ENCODE measurements around the gene SHOX. TPM values are rescaled to one million over a fixed set of nuclear protein-coding genes. Genes with fewer than 3 reads are reported as not detected.
"Not testable (repeated sequence)": the region's sequence is repeated elsewhere in the genome, so short reads cannot be mapped to it uniquely, and the experiment has no call there.

Gene SHOX
- total and polyA plus RNA-seq, 10 of the 15 experiments (the other 5 are each of a cell fraction or from before 2014, with no cell fraction given): 0.42 TPM; not detected in 9

DNA sequence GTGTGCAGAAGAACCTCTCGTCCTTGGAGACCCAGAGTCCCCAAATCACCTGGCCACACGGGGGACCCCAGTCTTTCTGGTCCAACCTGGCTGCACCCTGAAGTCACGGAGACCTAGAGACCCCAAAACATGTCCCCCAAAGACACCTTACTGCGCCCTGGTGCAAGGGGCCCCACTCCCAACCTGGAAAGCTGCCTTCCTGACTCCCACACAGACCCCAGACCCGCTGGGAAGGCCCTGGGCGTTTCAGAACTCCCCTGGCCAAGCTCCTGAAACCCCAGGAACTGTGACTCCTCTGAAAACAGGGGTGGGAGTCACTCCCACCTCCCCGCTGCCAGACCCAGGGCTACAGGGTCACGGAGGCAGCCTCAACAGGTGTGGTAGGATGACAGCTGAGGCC is 12.7 kb upstream of the SHOX start (continued):
- TF ChIP-seq, protein P1, sequence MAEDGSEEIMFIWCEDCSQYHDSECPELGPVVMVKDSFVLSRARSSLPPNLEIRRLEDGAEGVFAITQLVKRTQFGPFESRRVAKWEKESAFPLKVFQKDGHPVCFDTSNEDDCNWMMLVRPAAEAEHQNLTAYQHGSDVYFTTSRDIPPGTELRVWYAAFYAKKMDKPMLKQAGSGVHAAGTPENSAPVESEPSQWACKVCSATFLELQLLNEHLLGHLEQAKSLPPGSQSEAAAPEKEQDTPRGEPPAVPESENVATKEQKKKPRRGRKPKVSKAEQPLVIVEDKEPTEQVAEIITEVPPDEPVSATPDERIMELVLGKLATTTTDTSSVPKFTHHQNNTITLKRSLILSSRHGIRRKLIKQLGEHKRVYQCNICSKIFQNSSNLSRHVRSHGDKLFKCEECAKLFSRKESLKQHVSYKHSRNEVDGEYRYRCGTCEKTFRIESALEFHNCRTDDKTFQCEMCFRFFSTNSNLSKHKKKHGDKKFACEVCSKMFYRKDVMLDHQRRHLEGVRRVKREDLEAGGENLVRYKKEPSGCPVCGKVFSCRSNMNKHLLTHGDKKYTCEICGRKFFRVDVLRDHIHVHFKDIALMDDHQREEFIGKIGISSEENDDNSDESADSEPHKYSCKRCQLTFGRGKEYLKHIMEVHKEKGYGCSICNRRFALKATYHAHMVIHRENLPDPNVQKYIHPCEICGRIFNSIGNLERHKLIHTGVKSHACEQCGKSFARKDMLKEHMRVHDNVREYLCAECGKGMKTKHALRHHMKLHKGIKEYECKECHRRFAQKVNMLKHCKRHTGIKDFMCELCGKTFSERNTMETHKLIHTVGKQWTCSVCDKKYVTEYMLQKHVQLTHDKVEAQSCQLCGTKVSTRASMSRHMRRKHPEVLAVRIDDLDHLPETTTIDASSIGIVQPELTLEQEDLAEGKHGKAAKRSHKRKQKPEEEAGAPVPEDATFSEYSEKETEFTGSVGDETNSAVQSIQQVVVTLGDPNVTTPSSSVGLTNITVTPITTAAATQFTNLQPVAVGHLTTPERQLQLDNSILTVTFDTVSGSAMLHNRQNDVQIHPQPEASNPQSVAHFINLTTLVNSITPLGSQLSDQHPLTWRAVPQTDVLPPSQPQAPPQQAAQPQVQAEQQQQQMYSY (CRISPR knock-in tag; IDR thresholded peaks at IDR 0.05): no peak
- TF ChIP-seq ASH2L (IDR thresholded peaks at IDR 0.05; ENCODE audit: borderline replicate concordance, low read depth) (no peak), BACH1 (IDR thresholded peaks at IDR 0.05; ENCODE audit: borderline replicate concordance) (no peak), PAX8 (IDR thresholded peaks at IDR 0.05) (no peak)
- TF ChIP-seq, protein P2, sequence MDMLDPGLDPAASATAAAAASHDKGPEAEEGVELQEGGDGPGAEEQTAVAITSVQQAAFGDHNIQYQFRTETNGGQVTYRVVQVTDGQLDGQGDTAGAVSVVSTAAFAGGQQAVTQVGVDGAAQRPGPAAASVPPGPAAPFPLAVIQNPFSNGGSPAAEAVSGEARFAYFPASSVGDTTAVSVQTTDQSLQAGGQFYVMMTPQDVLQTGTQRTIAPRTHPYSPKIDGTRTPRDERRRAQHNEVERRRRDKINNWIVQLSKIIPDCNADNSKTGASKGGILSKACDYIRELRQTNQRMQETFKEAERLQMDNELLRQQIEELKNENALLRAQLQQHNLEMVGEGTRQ (IDR thresholded peaks at IDR 0.05; ENCODE audit: borderline replicate concordance, low read depth, low read length): no peak

DNA sequence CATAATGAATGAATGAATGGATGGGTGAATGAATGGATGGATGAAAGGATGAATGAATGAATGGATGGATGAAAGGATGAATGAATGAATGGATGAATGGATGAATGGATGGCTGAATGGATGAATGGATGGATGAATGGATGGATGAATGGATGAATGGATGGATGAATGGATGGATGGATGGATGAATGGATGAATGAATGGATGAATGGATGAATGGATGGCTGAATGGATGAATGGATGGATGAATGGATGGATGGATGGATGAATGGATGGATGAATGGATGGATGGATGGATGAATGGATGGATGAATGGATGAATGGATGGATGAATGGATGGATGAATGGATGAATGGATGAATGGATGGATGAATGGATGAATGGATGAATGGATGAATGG is 12.3 kb upstream of the SHOX start:
- CTCF ChIA-PET; H4K20me1 ChIP-seq (ENCODE audit: control insufficient read depth, insufficient read depth); H3K9ac ChIP-seq (ENCODE audit: control insufficient read depth, insufficient read depth, low read length); H3K27ac ChIP-seq (ENCODE audit: control insufficient read depth, insufficient read depth); POLR2A ChIA-PET; H3K4me3 ChIP-seq; H3K4me2 ChIP-seq (ENCODE audit: control insufficient read depth, insufficient read depth); H3K36me3 ChIP-seq (ENCODE audit: control insufficient read depth in 2 of 2, insufficient read depth in 2 of 2, low read length in 1 of 2); DNase-seq (ENCODE audit: low read depth, low spot score); SMC1A ChIA-PET (ENCODE audit: uncharacterized antibody, unreplicated experiment); H3K9me3 ChIP-seq (replicated peaks; ENCODE audit: control insufficient read depth, insufficient read depth, low read length); H3K27me3 ChIP-seq (replicated peaks in 1 of 2; ENCODE audit: control insufficient read depth in 2 of 2, insufficient read depth in 2 of 2, low read length in 1 of 2); ATAC-seq; H3K4me1 ChIP-seq (ENCODE audit: control insufficient read depth, insufficient read depth, low read length); in situ Hi-C loops (cut with MboI); BruUV-seq (replicated peaks); FAIRE-seq; RAD21 ChIA-PET (ENCODE audit: unreplicated experiment); H3K79me2 ChIP-seq (ENCODE audit: control insufficient read depth, insufficient read depth, low read length); H2AFZ ChIP-seq (ENCODE audit: control insufficient read depth, low read depth, low read length); intact Hi-C loops (cut with micrococcal nuclease; ENCODE audit: unreplicated experiment): not testable (repeated sequence)

Data from GM12878 (cell line).